ENCODE results near the gene RNF2. TPM values are rescaled to one million over a fixed set of nuclear protein-coding genes. Genes with fewer than 3 reads are reported as not detected.

Gene RNF2
- polyA plus RNA-seq, 3 donors, result 49.5 to 57.3 (median 53.9) TPM

- DNase-seq (ENCODE audit: extremely low read depth in 1 of 11, low read depth in 9 of 11, low spot score in 4 of 11), result no peak
Observed at GRCh38 chr1:185151215-185151614, 105.9 kb downstream of the RNF2 start.

Other genes starting within 250 kb of the RNF2 start
- gene NIBAN1, start 71.0 kb upstream of the RNF2 start, polyA plus RNA-seq (ENCODE audit: insufficient read length in 3 of 3), result 1 to 10 TPM; 3.3 to 3.5 (median 3.4) TPM
- gene TRMT1L, start 111.4 kb downstream of the RNF2 start, polyA plus RNA-seq (ENCODE audit: insufficient read length in 3 of 3), result 10 to 100 TPM; 24.0 to 29.8 (median 25.7) TPM
- 1 to 10 TPM; 8.5 to 9.9 (median 9.6) TPM for gene SWT1, start 111.6 kb downstream of the RNF2 start, polyA plus RNA-seq (ENCODE audit: insufficient read length in 3 of 3)

All from renal cortex interstitium (tissue), 11 donors.